Stimulated activated naive CD8-positive, alpha-beta T cell treated with anti-CD3 and anti-CD28 coated beads, Interleukin-15, Interleukin-2, amounts not matched to agents 100 U/mL and 50 U/mL, for 24 hours (primary cell): ENCODE data around the gene CDCA3.
"Not testable (repeated sequence)": the region's sequence is repeated elsewhere in the genome, so short reads cannot be mapped to it uniquely, and the experiment has no call there.

ENCODE experiments used
- ATAC-seq: fragments of 150-1000 bp; cut with Tn5 transposase; one replicate; pipeline ENCODE4 v1.10.0; 2021
- DNase-seq: peaks from one replicate; pipeline ENCODE4 v3.0.0; 2021

Gene CDCA3

DNA sequence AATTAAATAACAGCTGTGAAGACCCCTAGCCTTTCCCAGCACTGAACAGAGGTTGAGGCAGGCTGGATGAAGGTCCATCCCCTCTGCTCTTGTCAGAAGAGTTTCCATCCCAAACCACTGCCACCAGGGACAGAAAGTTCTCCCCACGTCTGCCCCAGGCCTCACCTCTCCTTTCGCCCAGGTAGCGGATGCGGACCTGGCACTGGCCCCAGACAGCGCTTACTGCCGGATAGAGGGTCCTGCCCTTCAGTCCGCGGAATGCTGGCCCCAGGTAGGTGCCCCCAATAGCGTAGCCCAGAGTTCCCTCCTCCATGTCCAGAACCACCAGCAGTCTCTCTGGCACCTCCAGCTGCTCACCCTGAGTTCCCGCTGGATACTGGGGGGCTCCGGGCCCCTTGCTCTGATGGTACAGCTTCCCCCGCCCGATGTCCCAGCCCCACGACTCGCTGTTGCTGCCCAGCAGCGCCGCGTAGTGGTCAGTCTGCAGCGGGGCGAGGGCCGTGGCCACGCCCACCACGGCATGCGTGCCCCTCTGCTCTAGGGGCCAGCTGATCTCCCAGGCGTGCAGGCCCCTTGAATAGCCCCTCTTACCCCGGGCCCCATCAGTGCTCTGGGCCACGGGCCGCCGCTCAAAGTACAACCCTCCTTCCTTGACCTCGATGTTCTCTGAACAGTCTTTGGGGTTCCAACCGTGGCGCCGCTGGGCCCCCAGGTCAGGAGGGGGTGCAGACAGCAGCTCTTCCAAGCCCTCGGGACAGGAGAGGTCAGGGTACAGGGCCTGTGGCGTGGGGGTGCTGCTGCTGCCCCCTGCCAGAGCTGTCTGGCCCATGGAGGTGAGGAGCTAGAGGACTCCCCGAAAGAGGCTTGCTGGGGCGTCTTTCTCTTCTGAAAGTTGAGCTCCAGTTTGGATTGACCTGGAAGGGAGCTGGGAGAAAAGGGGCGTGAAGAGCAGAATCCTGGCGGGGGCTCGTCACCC lies 21.3 kb upstream of the CDCA3 start:
- ATAC-seq (peak; percentile 42), DNase-seq (peak; percentile 92)

DNA sequence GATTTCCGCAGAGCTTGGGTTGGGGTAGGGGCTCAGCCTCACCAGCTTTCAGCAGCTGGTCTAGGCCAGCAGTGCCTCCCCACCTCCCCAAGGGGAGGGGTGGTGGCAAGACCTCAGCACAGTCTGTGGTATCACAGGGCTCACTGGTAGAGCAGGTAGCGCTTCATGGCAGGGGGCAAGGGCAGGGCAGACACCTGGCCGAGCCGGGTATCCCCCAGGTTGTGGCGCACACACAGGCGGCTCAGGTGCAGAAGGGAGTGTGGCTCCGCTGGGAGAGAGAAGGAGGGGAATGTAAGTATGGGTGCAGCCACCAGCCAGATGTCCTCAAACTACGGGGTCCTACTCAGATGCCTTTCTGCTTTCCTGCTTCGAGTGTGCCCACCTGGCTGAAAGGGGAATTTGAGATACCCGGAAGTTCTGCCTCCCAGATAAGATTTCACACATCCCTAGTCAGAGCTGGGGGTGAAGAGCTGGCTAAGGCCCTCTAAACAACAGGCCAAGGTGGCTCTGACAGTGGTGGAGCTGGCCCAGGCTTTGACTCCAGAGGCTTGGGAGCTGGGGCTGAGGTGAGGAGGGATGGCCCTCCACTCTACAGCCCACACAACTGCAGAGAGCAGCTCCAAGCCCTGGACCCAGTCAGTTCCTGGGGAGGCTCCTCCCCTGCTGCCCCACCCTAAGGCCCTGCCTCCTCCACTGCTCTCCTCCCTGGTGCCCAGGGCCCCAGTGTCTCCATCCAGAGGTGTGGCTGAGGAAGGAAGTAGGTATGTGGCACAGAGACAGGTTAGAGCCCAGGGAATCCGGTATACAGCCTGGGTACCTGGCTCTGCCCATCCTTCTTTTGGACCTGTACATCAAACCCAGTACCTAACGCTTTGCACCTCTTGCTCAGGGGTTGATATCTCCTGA lies 20.2 kb upstream of the CDCA3 start:
- DNase-seq (peak; percentile 63), ATAC-seq (peak; percentile 12)

DNA sequence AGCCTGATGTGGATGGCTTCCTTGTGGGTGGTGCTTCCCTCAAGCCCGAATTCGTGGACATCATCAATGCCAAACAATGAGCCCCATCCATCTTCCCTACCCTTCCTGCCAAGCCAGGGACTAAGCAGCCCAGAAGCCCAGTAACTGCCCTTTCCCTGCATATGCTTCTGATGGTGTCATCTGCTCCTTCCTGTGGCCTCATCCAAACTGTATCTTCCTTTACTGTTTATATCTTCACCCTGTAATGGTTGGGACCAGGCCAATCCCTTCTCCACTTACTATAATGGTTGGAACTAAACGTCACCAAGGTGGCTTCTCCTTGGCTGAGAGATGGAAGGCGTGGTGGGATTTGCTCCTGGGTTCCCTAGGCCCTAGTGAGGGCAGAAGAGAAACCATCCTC lies 19.2 kb upstream of the CDCA3 start:
- not testable (repeated sequence) for ATAC-seq, DNase-seq

DNA sequence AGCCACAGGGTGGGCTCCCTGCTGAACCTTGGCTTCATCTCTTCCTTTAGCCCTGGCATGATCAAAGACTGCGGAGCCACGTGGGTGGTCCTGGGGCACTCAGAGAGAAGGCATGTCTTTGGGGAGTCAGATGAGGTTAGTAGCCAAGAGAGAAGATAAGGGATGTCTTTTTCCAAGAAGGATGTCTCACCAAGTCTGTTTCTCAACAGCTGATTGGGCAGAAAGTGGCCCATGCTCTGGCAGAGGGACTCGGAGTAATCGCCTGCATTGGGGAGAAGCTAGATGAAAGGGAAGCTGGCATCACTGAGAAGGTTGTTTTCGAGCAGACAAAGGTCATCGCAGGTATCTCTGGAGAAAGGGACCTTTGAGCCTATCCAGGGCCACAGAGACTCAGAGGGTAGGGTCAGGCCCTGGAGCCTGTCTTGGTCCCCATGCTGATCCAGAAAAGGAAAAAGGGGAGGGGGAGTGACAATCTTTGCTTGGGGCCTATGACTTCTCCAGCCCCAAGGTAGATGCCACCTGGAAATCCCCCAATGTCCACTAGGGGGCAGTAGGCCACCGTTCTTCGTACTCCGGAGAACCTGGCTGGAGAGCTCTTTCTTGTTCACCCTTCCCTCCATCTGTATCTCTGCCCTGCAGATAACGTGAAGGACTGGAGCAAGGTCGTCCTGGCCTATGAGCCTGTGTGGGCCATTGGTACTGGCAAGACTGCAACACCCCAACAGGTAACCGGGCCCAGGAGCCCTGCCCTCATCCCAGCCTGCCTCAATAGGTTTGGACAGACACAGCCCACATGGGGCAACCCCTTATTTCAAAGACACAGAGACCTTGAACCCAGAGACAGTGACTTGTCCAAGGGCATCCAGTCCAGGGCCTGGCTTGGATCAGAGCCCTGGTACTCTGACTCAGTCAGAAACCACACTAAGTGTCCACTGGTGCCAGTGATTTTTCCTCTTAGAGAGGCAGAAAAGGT lies 18.2 kb upstream of the CDCA3 start:
- DNase-seq = peak; percentile 85
- no peak for ATAC-seq

DNA sequence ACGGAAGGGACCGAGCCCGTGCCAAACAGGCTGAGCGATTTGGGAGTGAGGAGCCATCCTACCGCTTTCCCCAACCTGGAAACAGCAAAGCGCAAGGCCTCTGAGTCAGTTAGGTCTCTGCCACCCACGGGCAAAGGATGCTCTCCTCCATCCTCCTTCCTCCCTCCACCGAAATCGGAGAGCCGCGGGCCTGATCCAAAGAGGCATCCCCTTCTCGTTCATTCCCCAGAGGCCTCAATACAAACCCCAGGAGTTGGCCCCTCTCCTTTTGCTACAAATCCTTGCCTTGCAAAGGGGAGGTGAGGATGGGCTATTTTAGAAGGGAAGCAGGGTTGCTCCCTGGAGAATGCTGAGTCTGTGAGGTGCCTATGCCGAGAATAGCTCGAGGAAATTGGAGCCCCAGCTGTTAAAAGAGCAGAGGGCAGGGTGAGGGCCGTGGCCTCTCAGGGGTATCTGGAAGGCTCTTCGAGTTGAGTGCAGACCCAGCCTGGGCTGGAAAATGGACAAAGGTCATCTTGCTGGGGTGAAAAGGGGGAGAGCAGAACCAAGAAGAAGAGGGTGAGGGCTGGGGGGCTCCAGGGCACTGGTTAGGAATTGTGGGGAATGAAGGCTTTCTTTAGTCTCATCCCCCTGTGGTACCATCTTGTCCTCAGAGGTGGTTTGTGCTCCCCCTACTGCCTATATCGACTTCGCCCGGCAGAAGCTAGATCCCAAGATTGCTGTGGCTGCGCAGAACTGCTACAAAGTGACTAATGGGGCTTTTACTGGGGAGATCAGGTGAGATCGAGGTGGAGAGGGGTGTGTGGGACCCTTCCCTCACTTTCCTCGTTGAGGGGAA lies 17.3 kb upstream of the CDCA3 start:
- ATAC-seq = no peak
- DNase-seq = no peak

DNA sequence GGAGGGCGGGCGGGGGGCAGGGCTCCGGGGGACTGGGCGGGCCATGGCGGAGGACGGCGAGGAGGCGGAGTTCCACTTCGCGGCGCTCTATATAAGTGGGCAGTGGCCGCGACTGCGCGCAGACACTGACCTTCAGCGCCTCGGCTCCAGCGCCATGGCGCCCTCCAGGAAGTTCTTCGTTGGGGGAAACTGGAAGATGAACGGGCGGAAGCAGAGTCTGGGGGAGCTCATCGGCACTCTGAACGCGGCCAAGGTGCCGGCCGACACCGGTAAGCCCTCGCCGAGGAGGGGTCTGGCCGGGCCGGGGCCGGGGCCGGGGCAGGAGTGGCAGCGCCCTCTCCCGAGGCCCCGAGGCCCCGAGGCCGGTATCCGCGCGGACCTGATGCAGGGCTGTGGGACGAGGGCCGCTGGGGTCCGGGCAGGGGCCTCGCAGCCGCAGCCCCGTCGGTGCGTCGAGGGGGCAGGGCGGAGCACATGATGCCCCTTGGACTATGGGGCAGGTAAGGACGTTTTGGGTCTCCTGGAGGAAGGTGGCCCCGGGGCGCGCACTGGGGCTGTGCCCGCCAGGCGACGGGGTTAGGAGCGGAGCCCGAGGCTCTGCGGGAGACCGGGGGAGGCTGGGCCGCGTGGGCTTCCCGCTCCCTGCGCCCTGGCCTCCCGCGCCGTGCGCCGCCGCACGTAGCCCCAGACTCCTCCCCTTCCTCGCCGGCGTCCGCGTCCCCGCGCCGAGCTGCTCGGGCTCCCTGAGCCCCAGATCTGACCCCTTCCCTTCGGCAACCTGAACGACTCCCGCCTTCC lies 16.5 kb upstream of the CDCA3 start, which contains the start of gene TPI1:
TSS of gene TPI1 (plus strand) at position 119 of the 798 bp plus-strand sequence. CDS start at position 155, 36 bp downstream.
- ATAC-seq (peak; percentile 67), DNase-seq (peak; percentile 88)

DNA sequence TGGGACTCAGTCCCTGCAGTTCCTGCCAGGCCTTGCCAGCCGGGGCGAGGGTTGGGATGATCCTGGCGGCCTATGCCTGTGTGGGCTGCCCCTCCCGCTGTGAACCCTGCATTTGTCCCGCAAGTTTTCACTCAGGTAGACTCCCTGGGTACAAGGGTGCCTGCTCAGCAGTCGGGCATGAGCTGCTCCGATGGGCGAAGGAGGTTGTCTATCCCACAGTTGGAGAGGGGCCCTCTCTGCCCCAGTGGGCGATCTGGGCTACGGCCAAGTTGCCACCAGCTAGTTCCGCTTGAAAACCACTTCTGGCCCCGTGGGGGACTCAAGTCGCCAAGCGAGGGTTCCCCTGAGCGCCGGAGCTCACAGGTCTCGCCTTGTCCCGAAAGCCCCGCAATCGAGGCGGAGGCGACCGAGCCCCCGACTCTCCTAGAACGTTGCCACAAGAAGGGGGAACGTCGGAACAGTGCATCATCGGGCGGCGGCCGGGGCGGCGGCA lies 15.9 kb upstream of the CDCA3 start:
- ATAC-seq = peak; percentile 1
- no peak for DNase-seq

DNA sequence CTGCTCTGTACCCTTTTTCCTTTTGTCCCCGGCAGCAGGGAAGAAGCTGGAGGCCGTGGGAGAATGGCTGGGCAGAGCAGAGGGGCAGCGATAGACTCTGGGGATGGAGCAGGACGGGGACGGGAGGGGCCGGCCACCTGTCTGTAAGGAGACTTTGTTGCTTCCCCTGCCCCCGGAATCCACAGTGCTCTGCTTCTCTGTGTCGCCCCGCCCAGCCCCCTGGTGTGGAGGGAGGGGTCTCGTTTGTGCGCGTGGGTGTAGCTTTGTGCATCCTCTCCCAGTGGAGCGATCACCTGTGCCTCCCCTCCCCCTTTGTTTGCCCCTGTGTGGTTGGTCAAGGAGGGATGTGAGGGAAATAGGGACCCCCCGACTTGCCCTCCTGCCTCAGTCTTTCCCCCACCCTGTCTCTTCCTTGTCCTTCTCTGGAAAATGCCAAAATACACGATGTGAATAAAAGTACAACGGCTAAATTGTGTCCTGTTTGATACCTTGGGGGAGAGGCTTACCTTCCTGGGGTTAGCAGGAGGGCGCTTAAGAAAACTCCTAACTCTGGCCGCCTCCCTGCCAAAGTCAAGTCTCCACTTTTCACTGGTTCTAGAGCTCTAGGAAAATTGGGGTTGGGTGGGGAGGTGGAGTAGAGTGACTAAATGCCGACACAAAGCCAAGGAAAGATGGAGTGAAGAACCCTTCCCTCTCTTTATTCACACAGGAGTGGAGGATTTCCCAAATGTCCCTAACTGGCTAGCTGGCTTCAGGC lies 15.3 kb upstream of the CDCA3 start:
- DNase-seq (no peak), ATAC-seq (no peak)

DNA sequence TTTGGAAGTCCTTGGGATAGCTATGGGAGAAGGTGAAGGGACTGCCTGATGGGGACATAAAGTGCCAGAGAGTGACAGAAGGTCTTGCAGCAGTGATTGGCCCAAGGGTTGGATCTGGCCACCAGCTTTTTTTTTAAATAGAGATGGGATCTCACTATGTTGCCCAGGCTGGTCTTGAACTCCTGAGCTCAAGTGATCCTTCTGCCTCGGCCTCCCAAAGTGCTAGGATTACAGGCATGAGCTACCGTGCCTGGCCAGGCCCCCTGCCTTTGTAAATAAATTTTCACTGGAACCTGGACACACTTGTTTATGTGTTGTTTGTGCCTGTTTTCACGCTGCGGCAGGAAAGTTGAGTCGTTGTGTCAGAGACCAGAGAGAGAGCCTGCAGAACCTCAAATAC lies 14.2 kb upstream of the CDCA3 start:
- not testable (repeated sequence) for DNase-seq, ATAC-seq

DNA sequence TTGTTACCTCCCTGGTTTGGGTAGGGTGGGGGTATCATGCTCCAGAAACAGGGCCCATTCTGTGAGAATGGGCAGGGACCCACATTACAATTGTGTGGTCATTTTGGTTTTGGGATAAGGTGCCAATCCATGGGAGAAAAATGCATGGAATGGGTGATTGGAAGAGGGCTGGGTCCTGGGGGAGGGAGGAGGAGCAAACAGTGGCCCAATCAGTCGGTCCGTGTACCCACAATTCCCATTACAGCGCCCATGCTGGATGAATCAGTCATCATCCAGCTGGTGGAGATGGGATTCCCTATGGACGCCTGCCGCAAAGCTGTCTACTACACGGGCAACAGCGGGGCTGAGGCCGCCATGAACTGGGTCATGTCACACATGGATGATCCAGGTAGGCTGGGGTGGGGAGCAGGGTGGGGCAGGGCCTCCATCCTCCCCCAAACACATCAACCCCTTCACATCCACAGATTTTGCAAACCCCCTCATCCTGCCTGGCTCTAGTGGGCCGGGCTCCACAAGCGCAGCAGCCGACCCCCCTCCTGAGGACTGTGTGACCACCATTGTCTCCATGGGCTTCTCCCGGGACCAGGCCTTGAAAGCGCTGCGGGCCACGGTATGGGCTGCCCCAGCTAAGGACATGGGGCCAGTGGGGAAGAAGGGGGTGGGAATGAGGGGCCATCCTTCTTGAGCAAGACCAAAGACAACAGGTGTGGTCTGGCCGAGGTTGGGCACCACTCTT lies 12.7 kb upstream of the CDCA3 start:
- no peak for DNase-seq
- ATAC-seq = no peak

DNA sequence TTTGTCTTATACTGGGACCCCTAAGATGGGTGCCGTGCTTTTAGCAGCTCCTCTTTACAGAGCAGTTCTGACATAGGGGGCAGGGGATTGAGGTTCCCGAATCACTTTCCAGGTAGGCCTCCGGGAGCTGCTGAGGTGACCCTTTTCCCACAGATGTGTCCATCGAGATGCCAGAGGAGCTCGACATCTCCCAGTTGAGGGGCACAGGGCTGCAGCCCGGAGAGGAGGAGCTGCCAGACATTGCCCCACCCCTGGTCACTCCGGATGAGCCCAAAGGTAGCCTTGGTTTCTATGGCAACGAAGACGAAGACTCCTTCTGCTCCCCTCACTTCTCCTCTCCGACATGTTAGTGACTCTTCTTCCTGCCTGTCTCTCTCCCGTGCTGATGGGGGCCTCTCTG lies 11.9 kb upstream of the CDCA3 start:
- ATAC-seq = no peak
- no peak for DNase-seq

DNA sequence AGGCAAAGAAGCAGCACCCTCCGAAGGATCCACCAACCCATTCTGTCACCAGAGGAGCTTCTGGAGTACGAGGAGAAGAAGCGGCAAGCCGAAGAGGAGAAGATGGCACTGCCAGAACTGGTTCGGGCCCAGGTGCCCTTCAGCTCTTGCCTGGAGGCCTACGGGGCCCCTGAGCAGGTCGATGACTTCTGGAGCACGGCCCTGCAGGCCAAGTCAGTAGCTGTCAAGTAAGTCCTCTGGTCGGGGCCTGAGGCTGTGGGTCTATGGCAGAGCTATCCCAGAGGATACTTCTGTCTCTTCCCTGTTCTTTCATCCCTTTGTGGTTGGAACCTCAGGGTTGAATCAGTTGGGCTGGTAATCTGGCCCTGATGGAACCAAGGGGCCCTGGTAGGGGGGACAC lies 10.3 kb upstream of the CDCA3 start:
- DNase-seq (no peak), ATAC-seq (no peak)

DNA sequence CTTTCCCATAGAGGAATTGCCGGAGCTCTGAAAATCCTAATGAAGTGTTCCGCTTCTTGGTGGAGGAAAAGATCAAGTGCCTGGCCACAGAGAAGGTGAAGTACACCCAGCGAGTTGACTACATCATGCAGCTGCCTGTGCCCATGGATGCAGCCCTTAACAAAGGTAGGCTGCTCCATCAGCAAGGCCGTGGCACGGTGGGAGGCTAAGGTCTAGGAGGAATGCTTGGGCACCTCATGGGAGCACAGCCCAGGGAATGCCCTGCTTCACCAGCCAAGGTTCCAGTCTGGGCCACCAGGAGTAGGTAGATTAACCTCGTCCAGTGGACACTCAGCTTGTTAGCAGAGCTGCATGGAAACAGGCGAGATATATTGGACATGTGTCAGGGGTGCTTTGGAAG lies 9.9 kb upstream of the CDCA3 start:
- no peak for ATAC-seq
- no peak for DNase-seq

DNA sequence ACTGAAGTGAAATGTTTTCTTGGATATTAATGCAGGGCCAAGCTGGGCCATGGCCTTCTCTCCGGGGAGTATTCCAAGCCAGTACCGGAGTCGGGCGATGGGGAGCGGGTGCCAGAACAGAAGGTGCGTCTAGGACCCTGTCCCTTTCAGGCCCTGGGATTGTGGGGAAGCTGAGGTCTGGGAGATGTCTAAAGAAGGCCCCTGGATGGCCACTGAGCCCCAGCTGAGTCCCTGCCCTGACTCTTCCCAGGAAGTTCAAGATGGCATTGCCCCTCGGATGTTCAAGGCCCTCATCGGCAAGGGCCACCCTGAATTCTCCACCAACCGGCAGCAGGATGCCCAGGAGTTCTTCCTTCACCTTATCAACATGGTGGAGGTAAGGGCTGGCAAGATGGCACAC lies 9.0 kb upstream of the CDCA3 start:
- DNase-seq = no peak
- no peak for ATAC-seq

DNA sequence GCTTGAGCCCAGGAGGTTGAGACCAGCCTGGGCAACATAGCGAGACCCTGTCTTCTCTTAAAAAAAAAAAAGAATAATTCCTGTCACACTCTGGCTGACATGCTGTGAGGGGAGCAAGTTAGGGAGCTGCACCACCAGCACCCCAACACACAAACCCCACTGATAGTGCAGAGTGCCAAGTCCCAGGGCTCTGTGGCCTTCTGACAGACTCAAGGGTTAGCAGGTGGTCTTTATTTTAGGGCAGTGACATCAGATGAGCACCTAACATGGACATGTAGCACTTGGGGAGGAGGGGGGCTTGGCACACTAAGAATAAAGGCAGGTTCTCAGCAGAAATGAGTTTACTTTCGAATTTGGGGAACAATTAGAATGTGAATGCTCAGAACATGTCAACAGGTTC lies 7.7 kb upstream of the CDCA3 start:
- no peak for DNase-seq
- ATAC-seq = no peak

DNA sequence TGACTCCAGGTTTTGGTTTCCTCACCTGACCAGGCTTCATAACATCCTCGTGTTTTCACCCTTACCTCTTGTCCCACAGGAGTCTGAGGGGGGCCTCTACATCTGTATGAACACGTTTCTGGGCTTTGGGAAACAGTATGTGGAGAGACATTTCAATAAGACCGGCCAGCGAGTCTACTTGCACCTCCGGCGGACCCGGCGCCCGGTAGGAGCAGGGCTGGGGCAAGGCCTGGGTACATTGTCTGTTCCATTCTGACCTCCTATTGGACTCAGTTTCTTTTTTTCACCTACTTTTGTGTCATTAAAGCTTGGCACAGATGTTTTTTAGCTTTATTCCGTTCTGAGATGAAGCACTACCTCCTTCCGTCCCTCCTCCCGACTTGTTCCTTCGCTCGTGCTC lies 4.2 kb upstream of the CDCA3 start:
- ATAC-seq (no peak), DNase-seq (no peak)

DNA sequence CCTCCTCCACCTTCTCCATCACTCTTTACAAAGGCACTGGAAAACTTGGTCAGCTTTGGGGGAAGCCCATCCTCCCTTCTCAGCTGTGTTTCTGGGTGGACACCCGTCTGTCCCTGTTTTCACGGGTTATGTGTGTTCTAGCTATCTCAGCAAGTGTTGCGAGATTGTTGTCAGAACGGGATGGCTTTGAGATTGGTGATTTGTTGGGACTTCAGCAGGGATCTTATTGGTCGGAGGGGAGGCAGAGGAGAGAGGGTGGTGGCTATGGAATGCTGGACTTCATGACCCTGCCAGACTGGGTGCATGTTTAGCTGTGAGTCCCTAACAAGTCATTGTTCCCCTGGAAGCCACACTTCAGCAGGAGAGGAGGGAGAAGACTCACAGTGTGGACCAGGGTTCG lies 3.0 kb upstream of the CDCA3 start:
- DNase-seq (no peak), ATAC-seq (no peak)

DNA sequence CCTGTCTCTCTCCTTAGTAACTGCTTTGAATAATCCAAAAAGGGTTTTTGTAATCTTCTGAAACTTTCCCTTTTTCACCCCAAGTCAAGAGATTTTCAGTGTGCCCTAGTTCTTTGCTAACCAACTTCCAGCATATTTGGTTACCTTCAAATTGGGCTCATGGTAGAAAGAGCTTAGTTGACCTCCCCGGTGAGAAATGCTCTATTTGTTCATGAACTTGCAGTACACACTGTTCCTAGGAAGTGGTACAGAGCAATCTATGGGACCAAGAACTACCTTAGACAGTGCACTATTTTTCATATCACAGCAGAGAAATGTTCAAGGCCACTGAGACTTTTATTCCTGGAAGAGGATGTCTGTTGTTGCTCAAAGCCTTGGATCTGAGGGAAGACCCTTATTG lies 2.5 kb upstream of the CDCA3 start:
- DNase-seq = no peak
- no peak for ATAC-seq
